NCI-H526 treated with DMSO at 0.1 percent for 48 hours (cell line): ENCODE measurements around the gene SURF1.
A peak's percentile ranks its signal among the peaks of the same experiment; 100 is the strongest.

Source experiments
- DNase-seq: peaks from one replicate; lab custom pipeline; 2025; lab: John Stamatoyannopoulos, UW

Gene SURF1

DNA sequence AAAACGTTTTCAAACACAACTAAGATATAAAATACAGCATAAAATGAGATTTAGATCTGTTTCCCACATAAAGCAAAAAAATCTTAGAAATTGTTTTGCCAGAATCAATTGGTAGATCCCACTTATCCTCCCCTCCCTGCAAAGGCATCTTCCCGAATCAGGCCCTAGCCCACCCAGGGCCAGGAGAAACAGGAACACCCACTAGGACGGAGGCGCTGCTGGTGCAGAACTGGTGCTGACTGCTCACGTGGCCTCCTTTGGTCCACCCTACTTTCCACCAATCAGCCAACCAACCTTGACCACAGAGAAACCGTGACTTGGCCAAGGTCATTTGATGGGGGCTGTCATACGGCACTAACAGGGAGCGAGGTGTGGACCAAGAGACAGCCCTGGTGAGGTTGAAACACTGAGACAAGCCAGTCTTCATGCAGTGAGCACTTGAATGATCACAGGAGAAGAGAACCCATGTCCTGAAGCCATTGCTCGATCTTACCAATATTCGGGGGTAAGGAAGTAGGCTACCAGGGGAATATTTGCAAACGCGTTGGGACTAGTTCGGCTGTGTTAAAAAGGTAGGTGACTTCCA, 5.3 kb upstream of the SURF1 start:
- no peak for DNase-seq

DNA sequence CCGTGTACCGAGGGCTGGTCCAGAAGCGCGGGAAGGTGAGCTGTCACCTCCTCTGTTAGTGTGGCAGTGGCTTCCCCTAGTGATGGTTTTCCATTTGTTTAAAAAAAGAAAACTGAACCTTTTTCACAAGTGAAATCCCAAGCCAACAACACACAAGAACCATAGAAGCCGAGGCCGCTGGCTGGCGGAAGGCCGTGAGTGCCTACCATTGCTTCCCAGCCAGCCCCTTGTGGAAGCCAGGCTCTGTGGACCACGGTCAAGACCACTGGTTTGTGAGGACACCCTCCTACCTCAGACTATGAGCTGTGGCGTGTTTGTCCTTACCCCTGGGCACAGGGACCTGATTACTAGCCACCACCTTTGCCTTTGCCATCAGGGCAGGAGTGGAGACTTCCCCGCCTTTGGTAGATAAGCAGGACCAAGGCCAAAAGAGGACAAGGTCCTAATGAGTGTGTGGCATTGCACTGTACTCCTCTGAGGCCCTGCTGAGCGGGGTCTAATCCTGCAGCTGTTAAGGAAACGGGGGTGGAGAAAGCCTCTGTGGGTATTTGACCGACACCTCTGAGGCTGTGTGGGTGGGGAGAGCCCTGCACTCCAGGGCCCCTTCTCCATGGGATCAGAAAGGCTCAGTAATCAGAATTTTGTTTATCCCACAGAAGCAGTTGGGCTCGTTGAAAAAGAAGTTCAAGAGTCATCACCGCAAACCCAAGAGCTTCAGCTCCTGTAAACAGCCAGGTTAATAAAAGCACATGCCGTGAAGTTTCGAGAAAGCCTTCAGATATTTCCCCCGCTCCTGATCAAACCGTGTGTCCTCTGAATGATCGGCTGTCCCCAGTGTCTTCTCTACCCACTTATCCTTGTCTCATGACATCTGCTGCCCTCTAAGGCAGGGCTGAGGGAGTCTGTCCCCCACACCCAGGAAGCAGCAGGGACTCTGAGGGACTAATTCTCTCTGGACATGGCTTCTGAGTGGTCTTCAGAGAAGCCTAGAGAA, 4.4 kb upstream of the SURF1 start:
- no peak for DNase-seq

DNA sequence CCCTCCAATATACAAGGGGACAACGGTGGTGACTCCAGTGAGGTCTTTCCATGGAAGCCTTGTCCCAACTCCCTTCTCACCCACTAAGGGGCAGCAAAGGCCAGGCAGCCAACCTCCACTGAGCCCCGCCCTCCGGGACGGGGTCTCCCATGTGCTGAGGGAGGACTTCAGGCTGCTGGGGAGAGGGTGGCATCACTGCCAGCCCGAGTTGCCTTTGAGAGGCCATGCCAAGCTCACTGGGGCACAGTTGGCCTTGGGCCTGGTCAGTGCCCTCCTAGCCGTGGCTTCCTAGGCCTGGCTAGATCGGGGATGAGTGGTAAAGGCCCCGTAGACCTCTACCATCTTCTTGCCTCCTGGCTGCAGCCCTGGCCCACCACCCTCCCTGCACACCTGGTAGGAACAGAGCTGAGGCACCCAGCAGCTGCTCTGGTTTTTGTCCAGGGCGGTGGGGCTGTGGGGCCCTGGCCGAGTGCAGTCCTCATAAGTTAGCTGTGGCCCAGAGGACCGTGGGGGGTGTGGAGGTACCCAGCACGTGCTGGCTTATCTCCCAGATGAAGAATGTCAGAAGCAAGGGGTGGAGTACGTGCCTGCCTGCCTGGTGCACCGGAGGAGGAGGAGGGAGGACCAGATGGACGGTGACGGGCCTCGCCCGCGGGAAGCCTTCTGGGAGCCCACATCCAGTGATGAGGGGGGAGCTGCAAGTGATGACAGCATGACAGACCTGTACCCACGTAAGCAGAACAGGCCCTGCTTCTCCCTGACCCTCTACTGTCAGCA, 3.3 kb upstream of the SURF1 start:
- DNase-seq = no peak

DNA sequence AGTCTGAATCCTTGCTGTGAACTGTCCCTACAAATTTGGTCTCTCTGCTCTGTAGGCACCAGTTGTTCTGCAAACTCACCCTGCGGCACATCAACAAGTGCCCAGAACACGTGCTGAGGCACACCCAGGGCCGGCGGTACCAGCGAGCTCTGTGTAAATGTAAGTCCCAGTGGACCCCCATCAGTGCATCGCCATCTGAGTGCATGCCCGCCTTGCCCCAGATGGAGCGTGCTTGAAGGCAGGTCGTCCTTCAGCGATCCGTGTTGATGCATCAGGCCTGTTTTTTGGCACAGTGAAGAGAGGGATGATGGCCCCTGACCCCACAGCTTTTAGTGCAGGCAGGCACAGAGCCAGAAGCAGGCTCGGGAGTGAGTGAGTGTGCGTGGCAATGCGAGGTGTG, 1.4 kb upstream of the SURF1 start:
- DNase-seq = no peak

DNA sequence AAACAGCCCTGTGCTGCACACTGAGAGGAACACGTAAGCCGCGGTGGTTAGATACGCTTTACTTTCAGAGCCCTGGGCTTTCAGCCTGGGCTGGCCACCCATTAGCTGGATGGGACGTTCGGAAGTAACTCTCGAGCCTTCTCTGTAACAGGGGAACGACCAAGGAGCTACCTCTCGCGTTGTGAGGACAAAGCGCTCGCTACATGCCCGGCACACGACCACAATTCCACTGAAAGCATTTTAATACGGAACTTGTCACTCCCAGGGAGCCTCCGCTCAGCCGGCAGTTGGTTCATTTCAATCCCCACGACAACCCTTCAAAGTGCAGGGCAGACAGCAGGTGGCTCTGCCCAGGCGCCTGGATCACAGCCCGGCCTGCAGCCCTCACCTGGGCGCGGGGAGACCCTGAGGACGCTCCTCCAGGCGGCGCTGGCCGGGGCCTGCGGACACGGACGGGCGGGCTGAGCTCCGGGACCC, 368 bp downstream of the SURF1 start:
- no peak for DNase-seq

DNA sequence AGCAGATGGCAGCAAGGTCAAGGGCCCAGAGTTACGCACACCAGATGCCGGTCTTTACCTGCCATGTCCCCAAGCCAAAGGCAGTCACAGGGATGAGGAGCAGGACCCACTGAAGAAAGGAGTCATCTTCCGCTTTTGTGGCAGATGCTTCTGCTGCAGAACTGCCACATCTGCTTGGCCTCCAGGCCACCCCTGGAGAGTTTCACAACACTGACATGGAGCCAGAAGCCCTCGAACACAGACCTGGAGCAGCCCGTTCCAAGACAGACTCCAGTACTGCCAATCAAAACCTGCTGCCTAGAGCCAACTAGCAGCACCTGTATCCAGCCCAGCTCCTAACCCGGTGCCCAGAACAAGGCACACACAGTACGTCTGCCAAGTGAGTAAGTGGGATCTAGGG, 1.5 kb downstream of the SURF1 start:
- DNase-seq = no peak

DNA sequence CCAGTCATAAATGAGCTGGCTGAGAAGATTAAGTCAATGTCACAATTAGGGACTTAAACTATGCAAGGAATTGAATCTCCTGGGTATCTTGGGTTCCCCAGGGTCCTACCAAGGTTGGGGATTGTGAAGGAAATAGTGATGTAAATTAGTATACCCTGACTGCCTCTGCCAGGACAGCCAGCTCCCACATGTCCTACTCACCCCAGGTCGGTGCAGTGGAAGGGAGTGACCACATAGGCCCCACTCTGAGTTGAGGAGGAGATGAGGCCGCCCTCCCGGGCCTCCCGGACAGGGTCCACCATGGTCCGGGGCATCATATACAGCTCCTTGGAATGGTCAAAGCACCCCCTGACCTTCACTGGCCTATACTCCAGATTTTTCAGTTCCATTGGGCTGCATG, 2.7 kb downstream of the SURF1 start:
- DNase-seq = no peak

DNA sequence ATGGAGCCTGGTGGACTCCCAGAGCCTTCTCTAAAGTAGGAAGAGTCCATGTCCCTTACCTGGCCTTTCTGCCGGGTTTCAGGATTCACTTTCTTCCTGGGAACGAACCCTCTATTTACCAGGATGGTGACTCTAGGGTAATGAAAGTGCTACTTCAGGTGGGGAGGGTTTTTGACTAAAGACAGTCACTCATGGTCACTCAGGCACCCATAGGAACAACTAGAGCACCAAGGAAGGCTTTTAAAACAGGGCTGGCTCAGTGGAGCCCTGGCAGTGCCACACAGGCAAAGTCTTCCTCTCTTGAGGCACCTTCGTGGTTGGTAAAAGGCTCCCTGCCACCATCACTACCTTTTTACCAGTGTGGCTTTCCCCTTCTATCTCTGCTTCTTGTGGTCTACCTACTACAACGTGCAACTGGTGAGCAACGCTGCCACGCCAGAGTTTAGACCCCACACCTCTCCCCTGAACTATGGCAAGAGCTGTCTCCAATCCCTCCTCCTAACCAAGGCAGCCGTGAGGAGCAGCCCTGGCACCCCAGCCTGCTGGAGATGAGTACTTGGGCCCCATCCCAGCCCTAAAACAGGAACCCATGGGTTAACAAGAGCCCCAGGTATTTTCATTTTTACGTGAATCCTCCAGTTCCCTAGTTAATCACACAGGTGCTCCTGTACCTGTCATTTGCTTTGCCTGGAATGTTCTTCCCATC, 3.5 kb downstream of the SURF1 start:
- DNase-seq = no peak

DNA sequence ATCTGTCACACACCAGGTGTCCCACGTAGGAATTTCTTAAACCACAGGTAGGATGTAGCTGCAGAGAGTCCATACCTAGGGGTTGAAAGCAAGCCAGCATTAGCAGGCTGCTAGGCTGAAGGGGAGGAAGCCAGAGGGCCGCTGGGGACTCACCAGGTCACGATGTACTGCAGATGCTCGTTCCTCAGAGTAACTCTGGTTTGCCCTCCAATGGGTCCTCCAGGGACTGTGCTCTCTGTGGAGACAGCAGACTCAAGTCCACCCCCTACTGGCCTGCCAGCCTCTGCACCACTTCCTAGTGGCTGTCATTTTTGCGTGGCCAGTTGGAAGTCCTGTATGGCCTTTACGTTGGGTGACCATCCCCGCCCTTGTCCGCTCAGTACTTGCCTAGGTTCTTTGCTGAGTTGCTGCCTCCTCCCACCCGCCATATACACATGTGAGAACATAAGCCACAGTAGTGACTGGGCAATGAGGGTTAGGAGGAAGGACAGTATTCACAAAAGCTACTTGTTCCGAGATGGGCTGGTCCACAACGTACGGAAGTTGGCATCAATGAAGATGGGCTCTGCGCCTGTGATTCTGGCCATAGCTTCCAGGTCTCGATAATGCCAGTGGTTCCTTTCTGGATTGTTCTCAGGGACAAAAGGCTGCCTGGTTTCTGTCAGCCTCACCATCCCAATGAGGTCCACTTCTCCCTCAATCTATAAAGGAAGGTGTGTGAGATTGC, 4.2 kb downstream of the SURF1 start:
- DNase-seq = peak; percentile 17

DNA sequence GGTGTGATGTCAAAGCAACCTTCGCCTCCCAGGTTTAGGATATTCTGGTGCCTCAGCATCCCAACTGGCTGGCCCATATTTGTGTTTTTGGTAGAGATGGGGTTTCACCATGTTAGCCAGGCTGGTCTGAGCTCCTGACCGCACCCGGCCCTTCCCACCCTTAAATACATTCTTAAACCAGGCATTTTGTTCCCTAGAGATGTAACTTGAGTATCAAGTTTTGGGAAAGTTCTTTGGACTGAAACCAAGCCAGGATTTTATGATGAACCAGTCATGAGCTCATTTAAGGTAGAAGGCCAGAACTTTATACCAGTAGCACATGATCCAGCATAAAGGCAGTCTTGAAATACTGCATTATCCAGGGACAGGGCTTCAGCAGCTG, 4.8 kb downstream of the SURF1 start:
- DNase-seq = no peak

DNA sequence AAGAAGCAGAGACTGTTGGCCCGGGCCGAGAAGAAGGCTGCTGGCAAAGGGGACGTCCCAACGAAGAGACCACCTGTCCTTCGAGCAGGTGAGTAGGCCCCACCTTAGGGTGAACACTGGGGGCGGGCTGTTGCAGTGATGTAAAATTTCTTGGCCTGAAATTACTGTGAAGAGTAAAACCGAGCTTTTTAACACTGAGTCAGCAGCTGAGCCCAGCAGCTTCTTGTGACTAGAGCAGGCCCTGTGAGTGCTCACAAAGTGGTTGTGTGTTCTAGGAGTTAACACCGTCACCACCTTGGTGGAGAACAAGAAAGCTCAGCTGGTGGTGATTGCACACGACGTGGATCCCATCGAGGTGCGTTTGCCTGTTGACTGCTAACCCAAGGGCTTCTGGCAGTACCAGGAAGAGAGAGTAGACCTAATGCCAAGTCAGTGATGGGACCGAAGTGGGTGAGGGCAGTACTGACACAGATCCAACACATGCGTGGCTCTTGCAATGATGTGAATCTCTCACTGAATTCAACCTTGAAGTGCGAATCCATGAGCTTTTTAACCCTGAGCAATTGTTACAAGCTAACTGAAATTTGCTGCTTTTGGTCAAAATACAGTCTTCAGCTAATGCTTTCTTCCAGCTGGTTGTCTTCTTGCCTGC, 6.2 kb downstream of the SURF1 start:
- DNase-seq = no peak

DNA sequence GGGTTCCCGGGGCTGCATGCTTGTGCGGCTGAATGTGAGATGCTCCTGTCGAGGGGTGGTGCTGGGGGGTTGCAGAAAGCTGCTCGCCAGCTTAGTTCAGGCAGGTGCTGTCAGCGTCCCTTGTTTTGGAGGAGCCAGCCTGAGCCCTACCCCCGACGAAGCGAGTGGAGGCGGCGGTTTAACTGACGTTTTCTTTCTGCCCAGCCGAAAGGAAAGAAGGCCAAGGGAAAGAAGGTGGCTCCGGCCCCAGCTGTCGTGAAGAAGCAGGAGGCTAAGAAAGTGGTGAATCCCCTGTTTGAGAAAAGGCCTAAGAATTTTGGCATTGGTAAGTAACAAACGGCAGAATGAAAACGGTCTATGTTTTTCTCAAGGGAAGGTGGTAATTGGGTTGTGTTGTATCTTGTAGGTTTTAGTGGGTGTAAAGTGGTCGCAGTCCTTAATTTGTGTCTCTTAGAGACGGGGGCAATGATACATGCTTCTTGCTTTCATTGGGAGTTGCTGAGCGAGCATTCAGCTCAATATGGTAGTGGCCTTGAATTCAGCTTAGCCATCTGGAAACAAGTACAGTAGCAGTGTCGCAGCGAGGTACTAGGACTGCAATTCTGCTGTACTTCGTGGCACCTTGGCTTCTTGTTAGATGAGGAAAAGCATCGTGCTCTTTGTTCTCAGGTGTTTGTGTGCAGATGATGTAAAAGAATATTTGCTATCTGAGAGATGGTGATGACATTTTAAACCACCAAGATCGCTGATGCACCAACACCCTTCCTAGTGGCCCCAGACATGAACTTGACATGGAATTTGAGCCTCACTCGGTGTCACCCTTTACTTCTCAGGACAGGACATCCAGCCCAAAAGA, 7.3 kb downstream of the SURF1 start:
- no peak for DNase-seq

DNA sequence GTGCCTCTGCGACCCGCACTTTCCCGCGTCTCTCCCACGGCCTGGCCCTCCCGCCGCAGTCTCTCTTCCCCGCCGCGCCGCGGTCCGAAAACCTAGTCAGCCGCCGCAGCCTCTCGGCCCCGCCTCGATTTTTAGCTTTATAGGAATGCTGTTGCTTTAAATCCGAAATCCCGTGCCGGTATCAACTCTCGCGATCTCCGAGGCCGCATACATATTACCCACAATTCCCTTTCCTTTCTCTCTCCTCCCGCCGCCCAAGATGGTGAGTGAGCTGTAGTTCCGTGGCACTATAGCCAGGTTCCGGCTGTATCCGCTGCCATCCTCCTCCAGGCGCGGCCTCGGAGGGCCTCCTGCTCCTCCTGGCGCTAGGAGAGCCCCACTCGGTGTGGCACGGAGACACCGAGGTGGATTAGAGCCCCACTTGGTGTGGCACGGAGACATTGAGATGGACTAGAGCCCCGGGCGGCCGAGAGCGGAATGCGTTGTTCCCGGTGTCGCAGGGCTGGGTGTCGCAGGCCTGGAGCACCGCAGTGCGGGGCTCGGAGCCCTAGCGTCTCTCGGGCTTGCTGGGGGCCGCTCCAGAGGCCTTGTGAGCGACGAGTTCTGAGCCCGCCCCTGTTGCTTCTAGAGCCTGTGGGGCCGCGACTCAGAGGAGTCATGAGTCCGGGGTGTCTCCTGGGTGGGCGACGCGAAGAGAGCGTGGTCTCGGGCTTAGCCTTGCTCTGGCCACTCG, 8.1 kb downstream of the SURF1 start, which contains the start of the genes MED22 and RPL7A:
TSS of gene MED22 (minus strand) at position 147 of the 733 bp plus-strand sequence. CDS start 1,469 bp downstream, outside the sequence.
TSS of gene RPL7A (plus strand) at position 234 of the 733 bp plus-strand sequence. CDS start at position 260, 26 bp downstream.
- DNase-seq = peak; percentile 78

DNA sequence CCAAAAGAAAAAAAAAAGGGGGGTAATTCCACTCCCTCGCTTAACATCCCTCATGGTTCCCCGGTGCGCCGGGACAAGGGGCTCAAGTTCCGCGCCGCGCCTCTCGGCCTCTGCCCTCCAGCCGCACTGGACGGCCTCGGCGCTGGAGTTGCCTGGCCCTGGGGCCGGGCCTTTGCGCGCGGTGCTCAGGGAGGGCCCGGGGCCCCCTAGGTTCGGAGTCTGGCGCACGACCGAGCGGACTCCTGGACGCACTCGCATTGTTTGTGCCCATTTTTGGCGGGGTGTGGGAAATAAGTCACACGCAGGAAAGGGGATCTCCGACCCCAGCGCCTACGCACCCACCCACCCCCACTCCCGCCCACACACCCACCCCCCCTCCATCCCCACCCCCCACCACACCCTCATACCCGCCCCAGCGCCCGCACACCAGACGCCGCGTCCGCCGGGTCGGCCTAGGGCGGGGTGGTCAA, 8.7 kb downstream of the SURF1 start:
- DNase-seq = no peak

DNA sequence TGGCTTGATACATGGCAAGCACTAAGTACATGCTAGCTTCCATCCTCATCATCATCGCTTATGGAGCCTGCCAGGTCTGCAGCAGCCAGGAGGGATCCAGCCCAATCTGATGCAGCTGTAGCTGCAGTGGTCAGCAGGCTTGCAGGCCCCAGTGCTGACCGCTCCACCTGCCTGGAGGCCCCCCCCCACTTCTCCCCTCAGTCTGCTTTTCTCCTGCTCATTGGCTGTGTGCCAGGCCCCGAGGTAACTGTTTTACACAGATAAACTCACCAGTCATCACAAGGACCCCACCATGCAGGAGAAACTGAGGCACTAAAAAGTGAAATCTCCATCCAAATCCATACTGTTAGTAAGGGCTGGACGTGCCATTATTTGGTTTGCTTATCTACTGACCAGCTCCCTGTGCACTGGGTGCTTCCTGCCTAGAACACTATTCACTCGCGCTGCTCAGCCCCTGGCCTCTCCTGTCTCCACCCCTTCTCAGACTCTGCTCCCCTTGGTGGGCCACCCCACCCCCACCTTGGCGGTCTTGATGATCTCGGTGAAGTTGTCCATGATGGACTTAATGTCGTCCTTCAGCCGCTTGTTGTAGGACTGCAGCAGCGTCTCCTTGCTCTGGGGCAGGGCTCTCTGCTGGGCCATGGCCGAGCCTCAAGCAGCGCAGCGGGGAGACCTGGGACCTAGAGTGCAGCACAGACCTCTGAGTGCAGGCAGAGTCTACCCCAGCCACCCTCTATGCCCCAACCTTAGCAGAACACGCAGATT, 10.1 kb downstream of the SURF1 start:
- DNase-seq = no peak

DNA sequence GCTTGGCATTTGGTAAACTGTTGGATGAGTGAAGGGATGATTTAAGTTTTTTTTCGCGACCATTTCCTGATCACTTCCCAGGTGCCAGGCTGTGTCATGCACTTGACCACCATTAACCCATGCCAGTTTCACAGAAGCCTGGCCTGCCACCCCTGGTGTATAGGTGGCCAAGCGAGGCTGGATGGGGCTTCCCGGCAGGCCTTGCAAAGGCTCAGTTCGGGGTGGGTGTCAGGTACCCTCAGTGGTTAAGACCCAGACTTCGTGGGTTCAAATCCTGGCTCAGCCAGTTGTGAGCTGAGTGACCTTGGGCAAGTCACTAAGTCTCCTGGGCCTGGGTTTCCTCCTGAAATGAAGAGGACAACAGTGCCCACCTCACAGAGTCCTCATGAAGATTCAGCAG, 10.7 kb downstream of the SURF1 start:
- DNase-seq = no peak

DNA sequence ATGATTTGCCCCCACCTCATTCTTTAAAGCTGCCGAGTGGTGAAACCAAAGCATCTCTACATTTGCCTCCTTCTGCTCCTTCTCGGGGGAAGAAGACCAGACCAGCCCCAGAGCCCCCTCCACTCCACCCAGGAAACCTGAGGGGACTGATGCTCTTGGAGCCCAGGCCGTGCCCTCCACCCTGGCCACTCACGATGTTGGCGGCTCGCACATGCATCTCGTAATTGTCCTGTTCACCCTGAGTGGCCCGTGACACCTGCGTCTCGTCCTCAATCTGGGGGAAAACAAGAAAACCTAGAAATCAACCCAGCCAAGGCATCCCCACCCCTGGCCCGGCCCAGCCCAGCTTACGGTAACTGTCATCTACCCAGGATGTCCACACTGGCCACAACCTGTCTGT, 11.3 kb downstream of the SURF1 start:
- no peak for DNase-seq

DNA sequence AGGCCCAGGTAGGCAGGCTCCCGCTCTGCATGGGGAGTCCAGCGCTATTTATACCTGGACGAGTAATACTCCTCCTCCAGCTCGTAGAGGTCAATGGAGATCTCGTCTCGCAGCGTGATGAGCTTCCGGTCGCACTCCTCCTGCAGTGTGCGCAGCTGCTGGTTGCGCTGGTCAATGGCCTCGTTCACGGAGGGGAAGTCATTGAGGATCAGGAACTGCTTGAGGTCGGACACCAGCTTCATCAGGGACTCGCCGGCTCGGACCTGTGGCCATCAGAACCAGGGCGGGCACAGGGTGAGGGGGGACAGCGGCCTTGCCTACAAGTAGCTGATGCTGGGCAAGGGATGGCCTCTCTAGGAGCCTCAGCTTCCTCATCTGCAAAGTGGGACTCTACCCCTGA, 12.2 kb downstream of the SURF1 start:
- no peak for DNase-seq
